ENCODE results near the gene MT1B. TPM values are rescaled to one million over a fixed set of nuclear protein-coding genes. Genes with fewer than 3 reads are reported as not detected.

Gene MT1B
- total and polyA plus RNA-seq, 2 of the 4 experiments (the other 2 are of a cell fraction) = not detected

DNA sequence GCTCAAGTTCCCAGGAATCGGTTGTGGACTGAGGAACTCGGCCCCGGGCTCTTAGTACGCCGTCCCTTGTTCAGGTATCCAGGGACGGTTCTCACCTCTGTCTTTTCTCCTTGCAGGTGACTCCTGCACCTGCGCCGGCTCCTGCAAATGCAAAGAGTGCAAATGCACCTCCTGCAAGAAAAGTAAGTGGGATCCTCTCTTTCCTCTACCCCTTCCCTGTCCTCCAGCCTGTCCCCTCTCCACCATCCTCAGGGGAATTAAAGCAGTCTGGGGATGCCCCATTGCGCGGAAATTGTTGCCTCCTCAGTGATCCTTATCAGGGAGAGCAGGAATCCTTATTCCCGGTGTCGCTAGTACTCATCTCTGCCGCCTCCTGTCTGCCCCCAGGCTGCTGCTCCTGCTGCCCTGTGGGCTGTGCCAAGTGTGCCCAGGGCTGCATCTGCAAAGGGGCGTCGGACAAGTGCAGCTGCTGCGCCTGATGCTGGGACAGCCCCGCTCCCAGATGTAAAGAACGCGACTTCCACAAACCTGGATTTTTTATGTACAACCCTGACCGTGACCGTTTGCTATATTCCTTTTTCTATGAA lies 42.7 kb upstream of the MT1B start:
- intact Hi-C loops (cut with micrococcal nuclease) = loop anchor here (2.0 to 10.0 kb wide), 4 partner anchors 18 to 254 kb away; partner anchors contain the start of gene MT1X

More for the DNA sequence above, 42.7 kb upstream of the MT1B start:
- H3K27me3 ChIP-seq (ENCODE audit: control insufficient read depth, insufficient read depth, low read length) = no peaks in the 10 kb centered on the region
- POLR2A ChIA-PET (ENCODE audit: unreplicated experiment) = interaction anchor here (0.5 to 2.5 kb wide), 2 partner anchors 17 to 117 kb away, joined by 4 to 37 read pairs; partner anchors contain the start of gene MT1E
- H3K23ac ChIP-seq (ENCODE audit: low read depth, low read length) = peak overlapping the region; percentile 98
- peaks cover 11% of the 10 kb centered on the region for H4K20me1 ChIP-seq (ENCODE audit: insufficient read depth, low read length)
- H3K36me3 ChIP-seq (ENCODE audit: control insufficient read depth, insufficient read depth, low read length) = no peaks in the 10 kb centered on the region
- peak; percentile 100 for TF ChIP-seq CHD1 (IDR thresholded peaks at IDR 0.05; ENCODE audit: low read depth, low read length)
- no peak for TF ChIP-seq FOS (IDR thresholded peaks at IDR 0.05; ENCODE audit: low read depth, low read length)
- H4K91ac ChIP-seq (ENCODE audit: insufficient read depth, low read depth, low read length) = peak overlapping the region; percentile 83
- peak overlapping the region; percentile 82 for H3K14ac ChIP-seq (replicated peaks; ENCODE audit: low read depth, low read length)
- H2BK15ac ChIP-seq (ENCODE audit: low read depth, low read length) = peak overlapping the region; percentile 63; the same call in 2 of the 3 replicates
- no peak overlapping the region; the same call in 1 of the 2 replicates for H2BK20ac ChIP-seq (ENCODE audit: low read depth, low read length)
- peak overlapping the region; percentile 38 for H2AFZ ChIP-seq (replicated peaks; ENCODE audit: low read length, poor library complexity)
- H3K4me3 ChIP-seq (ENCODE audit: insufficient read depth, low read depth, low read length) = peak overlapping the region; percentile 72
- H2BK5ac ChIP-seq (ENCODE audit: low read depth, low read length, poor library complexity, severe bottlenecking) = peak overlapping the region; percentile 98
- peak overlapping the region; percentile 92 for H3K4ac ChIP-seq (ENCODE audit: low read depth, low read length)
- H4K8ac ChIP-seq (ENCODE audit: low read depth in 2 of 2, low read length in 2 of 2) = peak overlapping the region; percentile 36 to 81
- BruUV-seq (replicated peaks) = TSS peak; percentile 100
- H4K5ac ChIP-seq (ENCODE audit: low read depth, low read length) = peak overlapping the region; percentile 6; the same call in 1 of the 2 replicates
- peak overlapping the region; percentile 40; the same call in 1 of the 2 replicates for H3K18ac ChIP-seq (ENCODE audit: low read depth, low read length)
- peak overlapping the region; percentile 63 for H3K27ac ChIP-seq (ENCODE audit: insufficient read depth, low read length)
- H3K4me2 ChIP-seq (ENCODE audit: low read depth, low read length) = peak overlapping the region; percentile 78
- peak overlapping the region; percentile 50 for H2AK5ac ChIP-seq (ENCODE audit: low read depth, low read length)
- peaks cover 22% of the 10 kb centered on the region for H3K9me1 ChIP-seq (ENCODE audit: insufficient read depth, low read length)
- H3K9me3 ChIP-seq (ENCODE audit: control insufficient read depth, insufficient read depth, low read length) = no peaks in the 10 kb centered on the region
- H3K9ac ChIP-seq (ENCODE audit: low read depth, low read length) = peak overlapping the region; percentile 65
- CTCF ChIA-PET = no interaction called here
- peak overlapping the region; percentile 83 for H2AK9ac ChIP-seq (replicated peaks; ENCODE audit: low read depth, low read length, poor library complexity)
- H3K79me1 ChIP-seq (ENCODE audit: low read depth in 1 of 2, low read length in 2 of 2) = peaks cover 2 to 50% of the 10 kb centered on the region in 2 experiments; a peak in 3 of 4 replicates
- peak overlapping the region; percentile 92; the same call in 1 of the 2 replicates for H2BK120ac ChIP-seq (ENCODE audit: low read depth, low read length)
- DNase-seq = no peak
- in situ Hi-C loops (cut with MboI; ENCODE audit: low sequenced_read_pairs) = no loop called here
- dilution Hi-C loops (cut with HindIII; ENCODE audit: low sequenced_read_pairs, unreplicated experiment) = no loop called here
- peaks cover 30% of the 10 kb centered on the region for H3K4me1 ChIP-seq (ENCODE audit: control insufficient read depth, insufficient read depth, low read length)
- WGBS, 2 experiments (ENCODE audit: extremely low coverage in 2 of 2, insufficient read length in 1 of 2) = 0% methylated on average over 5 of the region's 21 CpGs; no CpG with 5 or more reads in 1 of the 2 experiments
- peak overlapping the region; percentile 78 for H3K56ac ChIP-seq (ENCODE audit: extremely low read depth, insufficient read depth, low read length)
- no peak for ATAC-seq (ENCODE audit: low read depth)

Data from IMR-90 (cell line).